B cell (primary cell): Measurements from ENCODE around the gene CBX4. TPM values are rescaled to one million over a fixed set of nuclear protein-coding genes. Genes with fewer than 3 reads are reported as not detected.

Source experiments
- ATAC-seq: fragments of 200-7000 bp; cut with Tn5 transposase; one replicate; pipeline ENCODE4 v1.10.0; 2021; ENCODE audit warnings: low read depth, mild to moderate bottlenecking, moderate number of reproducible peaks, moderate library complexity
- CTCF ChIA-PET: fragments of 350-600 bp; sonication (Branson Sonifier 250); formaldehyde crosslinking; loops from one replicate; lab custom pipeline; 2021; ENCODE audit warnings: antibody characterized with exemption, inconsistent platforms; lab: Charles Lee
- POLR2A ChIA-PET: fragments of 350-600 bp; sonication (Branson Sonifier 250); formaldehyde crosslinking; loops from one replicate; lab custom pipeline; 2021; ENCODE audit warnings: antibody characterized with exemption; lab: Charles Lee
- DNase-seq: peaks from one replicate; pipeline ENCODE4 v3.0.0; 2013
- H2AFZ ChIP-seq: 2 replicates; pipeline ENCODE4 v1.6.1; 2012; ENCODE audit warnings: mild to moderate bottlenecking, low read depth, low read length; ENCODE audit not compliant: insufficient read depth, poor library complexity, severe bottlenecking
- H3K27ac ChIP-seq, 2 donors: 1 replicate in 1 of 2; 2 replicates in 1 of 2; pipeline ENCODE4 v1.5.1; 2012 to 2013; ENCODE audit warnings: low read length in 2 of 2, mild to moderate bottlenecking in 2 of 2, moderate library complexity in 1 of 2
- H3K27me3 ChIP-seq, 4 experiments: fragments of 200-600 bp in 1 of 4; sonication (generic) in 1 of 4; replicated peaks in 1 of 4; 1 replicate in 2 of 4; 2 replicates in 2 of 4; pipeline versions ENCODE4 v1.6.1 to v1.7.0; 2013 to 2016; ENCODE audit warnings: low read length in 3 of 4, mild to moderate bottlenecking in 2 of 4, mixed read lengths in 1 of 4, moderate library complexity in 1 of 4; ENCODE audit not compliant: insufficient read depth in 4 of 4, control insufficient read depth in 3 of 4; ENCODE audit errors: control extremely low read depth in 1 of 4
- H3K36me3 ChIP-seq, 2 experiments: replicated peaks in 1 of 2; 1 replicate in 1 of 2; 2 replicates in 1 of 2; pipeline versions ENCODE4 v1.6.1 to v1.7.1; 2013; ENCODE audit warnings: low read length in 1 of 2; ENCODE audit not compliant: insufficient read depth in 2 of 2, control insufficient read depth in 1 of 2; ENCODE audit errors: control extremely low read depth in 1 of 2, extremely low read depth in 1 of 2
- H3K4me1 ChIP-seq, 2 donors: fragments of 200-600 bp in 1 of 2; sonication (generic) in 1 of 2; 1 replicate in 1 of 2; 2 replicates in 1 of 2; pipeline versions ENCODE4 v1.5.1 to v1.6.1; 2013 to 2017; ENCODE audit warnings: low read length in 2 of 2; ENCODE audit not compliant: control insufficient read depth in 2 of 2, insufficient read depth in 2 of 2
- H3K4me2 ChIP-seq: replicated peaks from 2 replicates; pipeline ENCODE3; 2012; ENCODE audit warnings: mild to moderate bottlenecking, low read depth, low read length; ENCODE audit not compliant: poor library complexity, severe bottlenecking
- H3K4me3 ChIP-seq, 5 experiments: fragments of 200-600 bp in 1 of 5; sonication (generic) in 1 of 5; 1 replicate in 3 of 5; 2 replicates in 2 of 5; pipeline versions ENCODE4 v1.5.1 to v1.7.0; 2011 to 2016; ENCODE audit warnings: low read length in 4 of 5, mild to moderate bottlenecking in 4 of 5, low read depth in 2 of 5, control low read depth in 1 of 5, moderate library complexity in 1 of 5; ENCODE audit not compliant: insufficient read depth in 1 of 5; ENCODE audit errors: control extremely low read depth in 1 of 5, extremely low read depth in 1 of 5
- H3K79me2 ChIP-seq: fragments of 200-600 bp; sonication (generic); one replicate; pipeline ENCODE4 v1.6.0; 2016; ENCODE audit warnings: low read length; ENCODE audit not compliant: control insufficient read depth, insufficient read depth
- H3K9ac ChIP-seq: fragments of 200-600 bp; sonication (generic); 2 replicates; pipeline ENCODE4 v1.6.1; 2017; ENCODE audit warnings: mild to moderate bottlenecking, low read length, moderate library complexity
- H3K9me3 ChIP-seq, 3 donors: one replicate each; pipeline versions ENCODE4 v1.6.1 to v1.7.1; 2013; ENCODE audit warnings: low read length in 2 of 3; ENCODE audit not compliant: control insufficient read depth in 2 of 3, insufficient read depth in 1 of 3; ENCODE audit errors: control extremely low read depth in 1 of 3
- H4K20me1 ChIP-seq: 2 replicates; pipeline ENCODE4 v1.6.0; 2012; ENCODE audit warnings: mild to moderate bottlenecking, low read length; ENCODE audit not compliant: insufficient read depth, control insufficient read depth, poor library complexity, severe bottlenecking
- H3K27ac Mint-ChIP-seq: one replicate; pipeline ENCODE4 v1.8.0; 2021; ENCODE audit warnings: mixed read lengths
- H3K27me3 Mint-ChIP-seq: one replicate; pipeline ENCODE4 v1.8.0; 2021; ENCODE audit warnings: mixed read lengths
- H3K4me1 Mint-ChIP-seq: one replicate; pipeline ENCODE4 v1.8.0; 2021; ENCODE audit warnings: mixed read lengths
- H3K4me3 Mint-ChIP-seq: one replicate; pipeline ENCODE4 v1.8.0; 2021; ENCODE audit warnings: mixed read lengths
- H3K9me3 Mint-ChIP-seq: one replicate; pipeline ENCODE4 v1.8.0; 2022; ENCODE audit warnings: mixed read lengths; ENCODE audit not compliant: insufficient read depth
- EZH2 ChIP-seq: IDR thresholded peaks from 2 replicates; pipeline ENCODE4 v1.6.1; 2012; ENCODE audit warnings: borderline replicate concordance, low read depth, mild to moderate bottlenecking, moderate library complexity, low read length; ENCODE audit not compliant: insufficient read depth, poor library complexity, severe bottlenecking
- WGBS: methylation state at CpG from one replicate; pipeline ENCODE4 v1.1.5; 2013; ENCODE audit warnings: missing lambda C conversion rate; ENCODE audit not compliant: insufficient coverage; 5-methylcytosine and 5-hydroxymethylcytosine counted together
- intact Hi-C: fragments of 100-400 bp; cut with micrococcal nuclease; formaldehyde crosslinking; loops from one replicate; pipeline ENCODE4 v1.10.0; 2022
- polyA plus RNA-seq: library from polyadenylated mRNA; depleted of rRNA; stranded (reverse); fragments of >200 nt; gene quantifications from 2 replicates; pipeline ENCODE4 v1.2.3, GENCODE V29; 2012
- total RNA-seq, 2 donors: library from RNA; stranded (reverse); fragments of 120-200 nt in 1 of 2; gene quantifications; 1 replicate in 1 of 2; 2 replicates in 1 of 2; pipeline versions ENCODE4 v1.2.3 to v1.2.4, GENCODE V29; 2013 to 2022
- TF ChIP-seq, protein P1 (sequence below): fragments of 200-600 bp; IDR thresholded peaks from one replicate; pipeline ENCODE4 v1.8.0; 2022; ENCODE audit warnings: antibody characterized with exemption, mild to moderate bottlenecking

CBX4 gene
- total and polyA plus RNA-seq, 2 donors (not counting 1 experiment from before 2014, with no cell fraction given) = 81.9 to 115 TPM

DNA sequence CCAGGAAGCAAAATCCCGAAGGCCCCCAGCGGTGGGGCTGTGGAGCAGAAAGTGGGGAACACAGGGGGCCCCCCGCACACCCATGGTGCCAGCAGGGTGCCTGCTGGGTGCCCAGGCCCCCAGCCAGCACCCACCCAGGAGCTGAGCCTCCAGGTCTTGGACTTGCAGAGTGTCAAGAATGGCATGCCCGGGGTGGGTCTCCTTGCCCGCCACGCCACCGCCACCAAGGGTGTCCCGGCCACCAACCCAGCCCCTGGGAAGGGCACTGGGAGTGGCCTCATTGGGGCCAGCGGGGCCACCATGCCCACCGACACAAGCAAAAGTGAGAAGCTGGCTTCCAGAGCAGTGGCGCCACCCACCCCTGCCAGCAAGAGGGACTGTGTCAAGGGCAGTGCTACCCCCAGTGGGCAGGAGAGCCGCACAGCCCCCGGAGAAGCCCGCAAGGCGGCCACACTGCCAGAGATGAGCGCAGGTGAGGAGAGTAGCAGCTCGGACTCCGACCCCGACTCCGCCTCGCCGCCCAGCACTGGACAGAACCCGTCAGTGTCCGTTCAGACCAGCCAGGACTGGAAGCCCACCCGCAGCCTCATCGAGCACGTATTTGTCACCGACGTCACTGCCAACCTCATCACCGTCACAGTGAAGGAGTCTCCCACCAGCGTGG lies 54.8 kb downstream of the CBX4 start:
- Histone ChIP-seq H4K20me1 (no peaks in the 10 kb centered on the region), H3K27me3 (peaks cover 0 to 76% (median 37%) of the 10 kb centered on the region in 4 experiments), H3K4me3 (no peak overlapping the region), H3K9me3 (peaks cover 0 to 10% (median 0%) of the 10 kb centered on the region in 3 donors), H2AFZ (no peak overlapping the region), H3K36me3 (no peaks in the 10 kb centered on the region), H3K4me1 (peaks cover 12 to 22% of the 10 kb centered on the region in 2 donors), H3K27ac (no peak overlapping the region), H3K9ac (no peak overlapping the region), H3K4me2 (no peak overlapping the region), H3K79me2 (no peaks in the 10 kb centered on the region)
- DNase-seq (no peak), ATAC-seq (no peak)
- no peak overlapping the region for H3K27ac Mint-ChIP-seq
- no peak overlapping the region for H3K4me3 Mint-ChIP-seq
- CTCF ChIA-PET = no interaction called here
- H3K4me1 Mint-ChIP-seq = peaks cover 8% of the 10 kb centered on the region
- TF ChIP-seq, protein P1, sequence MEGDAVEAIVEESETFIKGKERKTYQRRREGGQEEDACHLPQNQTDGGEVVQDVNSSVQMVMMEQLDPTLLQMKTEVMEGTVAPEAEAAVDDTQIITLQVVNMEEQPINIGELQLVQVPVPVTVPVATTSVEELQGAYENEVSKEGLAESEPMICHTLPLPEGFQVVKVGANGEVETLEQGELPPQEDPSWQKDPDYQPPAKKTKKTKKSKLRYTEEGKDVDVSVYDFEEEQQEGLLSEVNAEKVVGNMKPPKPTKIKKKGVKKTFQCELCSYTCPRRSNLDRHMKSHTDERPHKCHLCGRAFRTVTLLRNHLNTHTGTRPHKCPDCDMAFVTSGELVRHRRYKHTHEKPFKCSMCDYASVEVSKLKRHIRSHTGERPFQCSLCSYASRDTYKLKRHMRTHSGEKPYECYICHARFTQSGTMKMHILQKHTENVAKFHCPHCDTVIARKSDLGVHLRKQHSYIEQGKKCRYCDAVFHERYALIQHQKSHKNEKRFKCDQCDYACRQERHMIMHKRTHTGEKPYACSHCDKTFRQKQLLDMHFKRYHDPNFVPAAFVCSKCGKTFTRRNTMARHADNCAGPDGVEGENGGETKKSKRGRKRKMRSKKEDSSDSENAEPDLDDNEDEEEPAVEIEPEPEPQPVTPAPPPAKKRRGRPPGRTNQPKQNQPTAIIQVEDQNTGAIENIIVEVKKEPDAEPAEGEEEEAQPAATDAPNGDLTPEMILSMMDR = no peak
- TF ChIP-seq EZH2 = no peak
- no peaks in the 10 kb centered on the region for H3K9me3 Mint-ChIP-seq
- peaks cover 73% of the 10 kb centered on the region for H3K27me3 Mint-ChIP-seq
- POLR2A ChIA-PET = no interaction called here
- WGBS = 97% methylated on average over 31 of the region's 31 CpGs
- intact Hi-C loops = loop anchor here (5.0 kb wide), 1 partner anchor 133 kb away; no protein-coding TSS in a partner anchor

DNA sequence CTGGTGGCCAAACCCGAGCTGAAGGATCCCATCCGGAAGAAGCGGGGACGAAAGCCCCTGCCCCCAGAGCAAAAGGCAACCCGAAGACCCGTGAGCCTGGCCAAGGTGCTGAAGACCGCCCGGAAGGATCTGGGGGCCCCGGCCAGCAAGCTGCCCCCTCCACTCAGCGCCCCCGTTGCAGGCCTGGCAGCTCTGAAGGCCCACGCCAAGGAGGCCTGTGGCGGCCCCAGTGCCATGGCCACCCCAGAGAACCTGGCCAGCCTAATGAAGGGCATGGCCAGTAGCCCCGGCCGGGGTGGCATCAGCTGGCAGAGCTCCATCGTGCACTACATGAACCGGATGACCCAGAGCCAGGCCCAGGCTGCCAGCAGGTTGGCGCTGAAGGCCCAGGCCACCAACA lies 55.3 kb downstream of the CBX4 start:
- Histone ChIP-seq H3K9ac (no peak overlapping the region), H3K4me1 (peaks cover 12 to 24% of the 10 kb centered on the region in 2 donors), H3K9me3 (peaks cover 0 to 11% (median 0%) of the 10 kb centered on the region in 3 donors), H3K27ac (no peak overlapping the region), H2AFZ (no peak overlapping the region), H3K4me3 (no peak overlapping the region), H3K27me3 (peaks cover 0 to 76% (median 36%) of the 10 kb centered on the region in 4 experiments), H3K79me2 (no peaks in the 10 kb centered on the region), H4K20me1 (no peaks in the 10 kb centered on the region), H3K4me2 (no peak overlapping the region), H3K36me3 (no peaks in the 10 kb centered on the region)
- DNase-seq = no peak
- H3K27ac Mint-ChIP-seq = no peak overlapping the region
- H3K4me3 Mint-ChIP-seq = no peak overlapping the region
- intact Hi-C loops = no loop called here
- ATAC-seq = no peak
- no peaks in the 10 kb centered on the region for H3K9me3 Mint-ChIP-seq
- WGBS = 98% methylated on average over 18 of the region's 18 CpGs
- CTCF ChIA-PET = no interaction called here
- TF ChIP-seq EZH2 = no peak
- TF ChIP-seq, protein P1 = no peak
- H3K4me1 Mint-ChIP-seq = peaks cover 11% of the 10 kb centered on the region
- POLR2A ChIA-PET = no interaction called here
- peaks cover 73% of the 10 kb centered on the region for H3K27me3 Mint-ChIP-seq

Other genes with a start within 250 kb of the CBX4 start
- gene RBFOX3, start 228.4 kb downstream of the CBX4 start, total RNA-seq = not detected in 2 replicates
- not detected in 2 replicates for gene RBFOX3, start 228.4 kb downstream of the CBX4 start, polyA plus RNA-seq
- gene ENPP7, start 108.5 kb downstream of the CBX4 start, total RNA-seq = 6.7 and 7.8 TPM in 2 replicates
- 0.07 and 0.40 TPM in 2 replicates for gene ENPP7, start 108.5 kb downstream of the CBX4 start, polyA plus RNA-seq
- 0.07 and 0.47 TPM in 2 replicates for gene CBX2, start 61.3 kb downstream of the CBX4 start, total RNA-seq
- 0.09 and 0.10 TPM in 2 replicates for gene CBX2, start 61.3 kb downstream of the CBX4 start, polyA plus RNA-seq
- gene CBX8, start 42.4 kb downstream of the CBX4 start, total RNA-seq = 6.8 and 10.3 TPM in 2 replicates
- 0.31 and 0.36 TPM in 2 replicates for gene CBX8, start 42.4 kb downstream of the CBX4 start, polyA plus RNA-seq
- 2.7 and 3.3 TPM in 2 replicates for gene TBC1D16, start 196.4 kb upstream of the CBX4 start, total RNA-seq
- gene TBC1D16, start 196.4 kb upstream of the CBX4 start, polyA plus RNA-seq = 0.82 and 1.2 TPM in 2 replicates
- gene CCDC40, start 197.2 kb upstream of the CBX4 start, total RNA-seq = 1.9 and 3.2 TPM in 2 replicates
- gene CCDC40, start 197.2 kb upstream of the CBX4 start, polyA plus RNA-seq = 0.63 and 1.4 TPM in 2 replicates